Large intestine (tissue), 12 donors: ENCODE measurements around the gene EPHA8. TPM values are rescaled to one million over a fixed set of nuclear protein-coding genes. Genes with fewer than 3 reads are reported as not detected.

Experiments used
- DNase-seq, 2 donors: peaks; one replicate each; pipeline versions ENCODE4 v3.0.0 to v3.0.0-alpha.2; 2013
- H3K27ac ChIP-seq: one replicate; pipeline ENCODE4 v1.5.1; 2013; ENCODE audit warnings: low read length
- H3K27me3 ChIP-seq: 2 replicates; pipeline ENCODE4 v1.6.1; 2013; ENCODE audit warnings: low read length; ENCODE audit not compliant: control insufficient read depth, insufficient read depth
- H3K36me3 ChIP-seq: 2 replicates; pipeline ENCODE4 v1.6.1; 2013; ENCODE audit warnings: low read length; ENCODE audit not compliant: control insufficient read depth, insufficient read depth
- H3K4me1 ChIP-seq: one replicate; pipeline ENCODE4 v1.6.1; 2013; ENCODE audit warnings: low read length; ENCODE audit not compliant: control insufficient read depth, insufficient read depth
- H3K4me3 ChIP-seq: one replicate; pipeline ENCODE4 v1.5.1; 2013; ENCODE audit warnings: low read length
- H3K9me3 ChIP-seq: one replicate; pipeline ENCODE4 v1.6.1; 2013; ENCODE audit warnings: mild to moderate bottlenecking, low read depth, low read length, moderate library complexity; ENCODE audit not compliant: control insufficient read depth
- WGBS: methylation state at CpG from one replicate; pipeline ENCODE4 v1.1.5; 2013; ENCODE audit warnings: low lambda C conversion rate; ENCODE audit not compliant: insufficient coverage; 5-methylcytosine and 5-hydroxymethylcytosine counted together
- long read RNA-seq, 11 donors: transcript quantifications; one replicate each; lab custom pipeline, GENCODE V29; 2026
- polyA plus RNA-seq: library from polyadenylated mRNA; unstranded; fragments of 120-200 nt; gene quantifications from one replicate; pipeline ENCODE4 v1.2.1, GENCODE V29; 2013

Gene EPHA8
- 0.57 TPM for polyA plus RNA-seq
- long read RNA-seq, donor 1, result 0 reads
- long read RNA-seq, donor 2, result 0 reads
- long read RNA-seq, donor 3, result 0 reads
- long read RNA-seq, donor 4, result 0 reads
- long read RNA-seq, donor 5, result 0 reads
- long read RNA-seq, donor 6, partial matches to known transcripts, result 0 of 1 reads
- long read RNA-seq, donor 6, other reads (novel, unspliced or antisense), result 0 of 1 reads
- long read RNA-seq, donor 7, result 0 reads
- long read RNA-seq, donor 8, result 0 reads
- long read RNA-seq, donor 9, result 0 reads
- long read RNA-seq, donor 10, result 0 reads
- long read RNA-seq, donor 11, result 0 reads

- no peak within 1 kb of the TSS for H3K27ac ChIP-seq
- no peaks in the 10 kb centered on the region for H3K36me3 ChIP-seq
- peak in 1 of 2 donors; percentile 14 for DNase-seq
- whole genome bisulfite sequencing, result no CpG with 5 or more reads among the region's 81 CpGs
- peaks cover 2% of the 10 kb centered on the region for H3K9me3 ChIP-seq
- peaks cover 76% of the 10 kb centered on the region for H3K27me3 ChIP-seq
- H3K4me1 ChIP-seq, result peaks cover 4% of the 10 kb centered on the region
- no peak within 1 kb of the TSS for H3K4me3 ChIP-seq
These were observed at the start of gene EPHA8 for GRCh38 chr1:22562584-22563583. EPHA8 (plus strand) TSS chr1:22563489; CDS start chr1:22563636, 147 bp downstream.

- no peak overlapping the region for H3K4me3 ChIP-seq
- no peaks in the 10 kb centered on the region for H3K9me3 ChIP-seq
- no peak for DNase-seq
- H3K4me1 ChIP-seq, result no peaks in the 10 kb centered on the region
- H3K27me3 ChIP-seq, result no peaks in the 10 kb centered on the region
- 100% methylated on average over 1 of the region's 16 CpGs for WGBS
- peaks cover 94% of the 10 kb centered on the region for H3K36me3 ChIP-seq
- no peak overlapping the region for H3K27ac ChIP-seq
These were observed 46.2 kb upstream of the EPHA8 start for GRCh38 chr1:22516906-22517571.

DNA sequence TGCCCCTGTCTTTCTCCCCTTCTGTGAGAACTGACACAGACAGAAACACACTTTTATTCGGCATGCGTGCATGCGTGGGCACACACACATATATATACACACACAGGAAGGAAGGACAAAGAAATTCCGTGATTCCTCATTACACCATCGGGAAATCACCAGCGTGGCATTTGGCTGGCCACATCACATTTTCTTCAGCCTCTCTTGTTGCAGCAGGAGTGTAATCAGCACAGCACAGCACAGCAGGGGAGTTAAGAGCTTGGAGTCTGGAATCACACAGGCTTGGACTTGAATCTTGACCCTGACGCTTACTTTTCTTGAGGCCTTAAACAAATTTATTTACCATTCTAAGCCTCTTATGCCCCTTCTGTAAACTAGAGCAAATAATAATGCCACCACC, 45.3 kb upstream of the EPHA8 start:
- WGBS, result 95% methylated on average over 3 of the region's 7 CpGs
- Histone ChIP-seq H3K27me3 (no peaks in the 10 kb centered on the region), H3K9me3 (no peaks in the 10 kb centered on the region), H3K36me3 (peaks cover 90% of the 10 kb centered on the region), H3K4me3 (no peak overlapping the region), H3K4me1 (no peaks in the 10 kb centered on the region), H3K27ac (no peak overlapping the region)
- no peak for DNase-seq

DNA sequence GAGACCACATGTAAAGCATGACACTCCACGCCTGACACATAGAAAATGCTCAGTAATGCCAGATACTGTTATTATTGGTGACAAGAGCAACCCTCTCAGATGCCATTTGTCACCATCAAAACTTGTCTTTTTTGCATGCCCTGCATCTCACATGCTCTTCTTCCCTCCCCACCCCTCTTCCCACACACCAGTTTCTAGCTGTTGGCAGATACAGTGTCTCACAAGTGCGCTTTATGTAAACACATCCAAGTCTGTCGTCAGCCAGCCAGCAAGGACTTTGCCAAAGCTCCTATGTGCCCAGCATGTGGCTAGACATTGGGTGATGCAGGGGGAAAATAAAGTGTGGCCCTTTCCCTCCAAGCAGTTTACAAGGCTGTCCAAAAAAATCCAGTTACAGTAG, 44.9 kb upstream of the EPHA8 start:
- Histone ChIP-seq H3K27me3 (no peaks in the 10 kb centered on the region), H3K27ac (no peak overlapping the region), H3K4me3 (no peak overlapping the region), H3K36me3 (peaks cover 91% of the 10 kb centered on the region), H3K9me3 (no peaks in the 10 kb centered on the region), H3K4me1 (no peaks in the 10 kb centered on the region)
- no peak for DNase-seq
- WGBS, result no CpG with 5 or more reads among the region's 3 CpGs

GRCh38 chr1:22520871-22521270, 42.4 kb upstream of the EPHA8 start:
- Histone ChIP-seq H3K27me3 (no peaks in the 10 kb centered on the region), H3K4me3 (no peak overlapping the region), H3K36me3 (peaks cover 95% of the 10 kb centered on the region), H3K9me3 (no peaks in the 10 kb centered on the region), H3K4me1 (no peaks in the 10 kb centered on the region), H3K27ac (no peak overlapping the region)
- no CpG with 5 or more reads among the region's 9 CpGs for WGBS
- no peak for DNase-seq

DNA sequence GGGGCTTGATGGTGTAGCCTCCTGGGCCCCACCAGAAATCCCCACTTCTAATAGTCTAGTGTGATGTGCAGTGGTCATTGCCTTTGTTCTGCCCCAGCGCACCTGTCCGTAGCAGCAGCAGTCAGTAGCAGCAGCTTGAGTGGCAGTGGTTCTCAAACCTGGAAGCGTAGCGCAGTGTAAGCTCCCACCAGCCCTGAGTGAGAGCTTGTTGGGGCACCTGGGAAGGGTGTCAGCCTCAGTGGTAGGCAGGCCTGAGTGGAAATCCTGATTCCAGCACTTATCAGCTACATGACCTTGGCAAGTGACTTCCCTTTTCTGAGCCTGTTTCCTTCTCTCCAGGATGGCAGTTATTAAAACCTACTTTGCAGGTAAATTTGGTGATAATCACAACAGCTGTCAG, 41.6 kb upstream of the EPHA8 start:
- Histone ChIP-seq H3K36me3 (peaks cover 94% of the 10 kb centered on the region), H3K27ac (no peak overlapping the region), H3K27me3 (no peaks in the 10 kb centered on the region), H3K4me3 (no peak overlapping the region), H3K9me3 (no peaks in the 10 kb centered on the region), H3K4me1 (no peaks in the 10 kb centered on the region)
- no peak for DNase-seq
- WGBS, result no CpG with 5 or more reads among the region's 4 CpGs

GRCh38 chr1:22522221-22522743, 41.0 kb upstream of the EPHA8 start:
- peaks cover 93% of the 10 kb centered on the region for H3K36me3 ChIP-seq
- no peak overlapping the region for H3K27ac ChIP-seq
- DNase-seq, result no peak
- H3K9me3 ChIP-seq, result no peaks in the 10 kb centered on the region
- no peaks in the 10 kb centered on the region for H3K27me3 ChIP-seq
- H3K4me1 ChIP-seq, result no peaks in the 10 kb centered on the region
- H3K4me3 ChIP-seq, result no peak overlapping the region
- WGBS, result 100% methylated on average over 2 of the region's 7 CpGs

DNA sequence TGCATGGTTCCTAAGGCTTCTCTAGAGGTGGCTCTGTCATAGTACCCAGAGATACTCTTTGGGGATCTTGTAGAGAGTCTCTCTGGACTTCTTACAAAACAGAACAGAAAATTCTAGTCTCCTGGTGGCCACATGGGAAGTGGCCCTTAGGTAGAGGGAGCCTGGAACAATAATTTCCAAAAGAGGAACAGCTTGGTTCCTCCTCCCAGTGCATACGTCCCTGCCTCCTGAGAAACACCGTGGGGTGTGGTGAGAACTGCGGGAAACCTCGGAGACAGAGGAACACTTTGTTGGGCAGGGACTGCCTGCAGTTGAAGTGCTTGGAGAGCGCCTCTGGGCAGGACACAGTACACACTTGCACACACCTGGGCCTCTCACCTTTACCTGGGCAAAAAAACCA, 38.8 kb upstream of the EPHA8 start:
- H3K4me3 ChIP-seq, result no peak overlapping the region
- no CpG with 5 or more reads among the region's 5 CpGs for WGBS
- H3K36me3 ChIP-seq, result peaks cover 89% of the 10 kb centered on the region

DNA sequence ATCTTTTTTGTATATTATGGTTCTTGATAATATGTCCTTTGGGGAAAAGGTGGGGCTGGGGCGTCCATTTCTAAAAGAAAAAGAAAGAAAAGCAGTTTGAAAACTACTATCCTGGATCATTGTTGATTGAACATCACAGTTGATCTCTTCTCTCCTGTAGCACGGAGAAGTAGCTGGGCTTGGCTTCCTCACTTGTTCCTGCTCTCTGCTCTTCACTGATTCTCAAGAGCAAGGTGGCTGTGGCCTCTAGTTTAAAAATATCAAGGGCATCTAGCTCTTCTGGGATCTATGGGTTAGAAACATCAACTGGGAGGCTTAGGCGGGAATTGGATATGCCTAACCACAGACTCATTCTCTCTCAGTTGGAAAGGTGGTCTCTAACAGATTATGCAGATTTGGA, 38.1 kb upstream of the EPHA8 start:
- 71% methylated on average over 1 of the region's 3 CpGs for WGBS
- Histone ChIP-seq H3K36me3 (peaks cover 83% of the 10 kb centered on the region), H3K9me3 (no peaks in the 10 kb centered on the region), H3K27me3 (no peaks in the 10 kb centered on the region), H3K4me3 (no peak overlapping the region), H3K27ac (no peak overlapping the region), H3K4me1 (peaks cover 4% of the 10 kb centered on the region)
- DNase-seq, result no peak

More for the DNA sequence above, 38.8 kb upstream of the EPHA8 start:
- no peak for DNase-seq
- H3K4me1 ChIP-seq, result no peaks in the 10 kb centered on the region
- H3K9me3 ChIP-seq, result no peaks in the 10 kb centered on the region
- no peaks in the 10 kb centered on the region for H3K27me3 ChIP-seq
- H3K27ac ChIP-seq, result no peak overlapping the region

GRCh38 chr1:22525646-22526045, 37.6 kb upstream of the EPHA8 start:
- no peak overlapping the region for H3K4me3 ChIP-seq
- WGBS, result 90% methylated on average over 2 of the region's 11 CpGs
- no peaks in the 10 kb centered on the region for H3K9me3 ChIP-seq
- no peaks in the 10 kb centered on the region for H3K27me3 ChIP-seq
- peaks cover 79% of the 10 kb centered on the region for H3K36me3 ChIP-seq
- peaks cover 8% of the 10 kb centered on the region for H3K4me1 ChIP-seq
- H3K27ac ChIP-seq, result no peak overlapping the region
- DNase-seq, result no peak
